Stimulated activated CD4-positive, alpha-beta T cell treated with anti-CD3 and anti-CD28 coated beads, Interleukin-4, amount 100 ng/mL, for 4 hours (primary cell): ENCODE results near the gene CDYL2.
"Not testable (repeated sequence)": the region's sequence is repeated elsewhere in the genome, so short reads cannot be mapped to it uniquely, and the experiment has no call there.

Experiments used
- DNase-seq, 2 experiments: peaks; one replicate each; pipeline ENCODE4 v3.0.0-alpha.2; 2020

CDYL2 gene

DNA sequence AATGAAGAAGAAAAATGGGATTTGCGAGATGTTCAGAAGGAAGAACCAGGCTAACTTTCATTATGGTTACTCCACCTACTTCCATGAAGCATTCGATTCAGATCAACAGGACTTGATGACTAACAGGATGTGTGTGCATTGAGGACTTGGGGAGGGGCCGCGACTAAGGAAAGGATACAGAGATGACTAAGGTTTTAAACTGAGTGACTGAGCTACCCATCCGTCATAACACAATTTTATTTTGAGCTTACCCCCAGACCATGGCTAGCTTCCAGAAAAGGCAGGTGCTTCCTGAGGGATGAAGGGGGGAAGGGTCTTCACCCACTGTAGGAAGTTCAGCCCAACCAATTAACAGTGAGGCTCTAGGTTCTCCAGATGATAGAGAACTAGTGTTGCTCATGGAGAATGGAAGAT is 2.5 kb upstream of the CDYL2 start:
- DNase-seq = peak; percentile 38 to 66

GRCh38 chr16:80806289-80806688 is 1.9 kb upstream of the CDYL2 start:
- no peak for DNase-seq

DNA sequence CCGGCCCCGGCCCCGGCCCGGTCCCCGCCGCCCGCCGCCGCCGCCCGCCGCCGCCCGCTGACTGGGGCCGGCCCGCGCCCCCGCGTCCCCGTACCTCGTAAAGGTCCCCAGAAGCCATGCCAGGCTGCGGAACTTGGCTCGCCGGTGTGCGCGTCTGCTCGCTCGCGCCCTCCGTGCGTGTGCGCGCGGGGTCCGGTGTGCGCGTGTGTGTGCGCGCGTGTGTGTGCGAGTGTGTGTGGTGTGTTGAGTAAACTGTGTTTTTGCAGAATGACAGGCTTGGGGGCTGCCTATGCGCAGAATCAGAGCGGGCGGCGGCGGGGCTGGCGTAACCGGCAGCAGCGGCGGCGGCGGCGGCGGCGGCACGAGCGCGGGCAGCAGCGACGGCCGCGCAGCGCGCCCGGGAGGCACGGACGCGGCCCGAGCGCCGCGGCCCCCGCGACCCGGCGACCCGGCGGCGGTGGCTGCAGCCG is 307 bp downstream of the CDYL2 start:
- DNase-seq = peak; percentile 53 to 65

DNA sequence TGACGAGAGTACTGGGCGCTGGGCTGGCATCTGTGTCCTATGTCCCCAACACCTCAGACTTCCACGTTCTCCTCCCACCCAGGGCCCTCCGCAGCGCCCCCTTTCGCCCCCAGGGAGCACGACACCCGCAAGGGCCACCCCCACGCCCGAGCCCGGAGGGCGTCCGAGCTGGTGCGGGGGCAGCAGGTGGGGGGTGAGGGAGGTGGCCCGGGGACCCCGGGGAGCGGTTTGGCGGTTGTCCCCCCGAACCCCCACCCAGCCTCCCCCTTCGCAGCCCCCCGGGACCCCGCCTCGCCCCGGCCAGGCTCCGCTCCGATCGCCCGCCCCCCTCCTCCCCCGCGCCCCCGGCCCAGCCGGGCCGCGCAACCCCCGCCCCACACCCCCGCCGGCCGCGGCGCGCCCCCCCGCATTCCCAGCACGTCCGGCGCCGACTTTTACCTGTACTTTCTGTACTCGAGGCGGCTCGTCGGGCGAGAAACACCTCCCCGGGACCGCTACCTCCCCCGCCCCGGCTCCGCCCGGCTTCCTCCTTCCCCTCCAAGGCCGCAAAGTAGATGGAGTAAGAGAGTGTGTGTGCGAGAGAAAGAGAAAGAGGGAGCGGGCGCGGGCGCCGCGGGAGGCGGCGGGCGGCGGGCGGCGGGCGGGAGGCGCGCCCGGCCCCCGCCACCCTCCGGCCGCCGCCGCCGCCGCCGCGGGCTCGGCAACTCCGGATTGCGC is 901 bp downstream of the CDYL2 start:
- DNase-seq = peak; percentile 42 to 46

- no peak for DNase-seq
Observed at GRCh38 chr16:80802902-80803301, 1.5 kb downstream of the CDYL2 start.

DNA sequence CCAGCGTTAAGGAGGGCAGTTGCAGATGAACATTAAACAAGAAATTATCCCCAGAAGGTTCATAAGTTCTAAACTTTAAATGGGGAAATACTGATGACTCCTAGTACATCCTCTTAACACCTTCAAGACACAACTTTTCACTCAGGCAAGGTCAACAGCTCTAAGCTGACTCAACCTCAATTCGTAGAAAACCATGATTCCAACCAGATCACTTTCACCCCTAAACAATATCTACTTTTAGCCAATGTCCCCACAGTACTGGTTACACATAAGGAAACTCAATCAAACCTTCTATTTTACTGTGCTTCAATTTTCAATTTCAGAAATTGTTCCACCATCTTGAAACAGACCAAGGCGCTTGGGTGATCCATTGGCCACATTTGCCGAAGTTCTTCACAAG is 2.3 kb downstream of the CDYL2 start:
- no peak for DNase-seq

DNA sequence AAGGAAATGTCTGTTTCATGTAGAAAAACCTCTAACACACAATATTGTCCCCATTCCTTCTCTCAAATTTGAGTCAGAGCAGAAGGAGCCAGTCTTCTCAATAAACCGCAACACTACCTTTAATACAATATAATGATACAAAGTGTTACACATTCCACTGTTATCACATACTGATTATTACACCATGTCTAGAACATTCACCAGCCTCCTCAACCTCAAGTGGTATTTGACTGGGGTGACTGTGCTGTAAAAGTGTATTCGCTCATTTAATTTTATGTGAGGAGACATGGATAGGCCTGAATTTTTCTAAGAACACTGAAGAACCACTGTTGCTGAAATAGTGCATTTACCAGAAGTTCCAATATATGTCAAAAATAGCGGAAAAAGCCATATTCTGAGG is 10.3 kb downstream of the CDYL2 start:
- DNase-seq = no peak

DNA sequence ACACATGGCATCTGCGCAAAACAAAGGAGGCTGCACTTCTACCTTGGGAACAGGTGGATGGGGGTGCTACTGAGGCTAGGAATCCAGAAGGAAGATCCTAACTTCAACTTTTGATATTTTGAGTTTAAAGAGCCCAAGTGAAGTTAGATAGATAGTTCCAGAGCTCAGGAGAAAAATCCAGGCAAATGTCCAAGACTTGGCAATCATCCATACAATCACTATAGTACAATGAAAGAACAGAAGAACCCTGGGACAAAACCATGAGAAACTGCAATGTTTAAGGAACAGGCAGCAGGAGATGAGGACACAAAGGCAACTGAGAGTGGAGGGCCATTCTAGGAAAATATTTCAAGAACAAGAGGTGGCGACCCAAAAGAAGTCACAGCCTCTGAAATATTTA is 12.4 kb downstream of the CDYL2 start:
- DNase-seq = no peak

DNA sequence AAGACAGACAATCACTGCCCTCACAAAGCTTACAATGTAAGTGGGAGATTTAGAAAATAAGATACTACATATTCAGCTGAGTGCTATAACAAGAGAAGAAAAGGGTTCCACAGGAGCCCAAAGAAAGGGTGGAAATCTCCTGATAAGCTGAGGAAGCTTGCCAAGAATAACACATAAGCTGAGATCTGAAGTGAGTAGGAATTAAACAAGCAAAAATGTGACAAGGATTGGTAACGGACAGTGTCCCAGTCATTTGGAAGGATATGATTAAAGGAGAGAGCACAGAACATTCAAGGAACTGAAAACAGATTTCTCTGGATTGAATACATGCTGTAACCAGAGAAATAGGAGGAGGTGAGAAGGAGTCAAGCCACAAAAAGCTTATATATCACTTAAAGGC is 13.0 kb downstream of the CDYL2 start:
- no peak for DNase-seq

DNA sequence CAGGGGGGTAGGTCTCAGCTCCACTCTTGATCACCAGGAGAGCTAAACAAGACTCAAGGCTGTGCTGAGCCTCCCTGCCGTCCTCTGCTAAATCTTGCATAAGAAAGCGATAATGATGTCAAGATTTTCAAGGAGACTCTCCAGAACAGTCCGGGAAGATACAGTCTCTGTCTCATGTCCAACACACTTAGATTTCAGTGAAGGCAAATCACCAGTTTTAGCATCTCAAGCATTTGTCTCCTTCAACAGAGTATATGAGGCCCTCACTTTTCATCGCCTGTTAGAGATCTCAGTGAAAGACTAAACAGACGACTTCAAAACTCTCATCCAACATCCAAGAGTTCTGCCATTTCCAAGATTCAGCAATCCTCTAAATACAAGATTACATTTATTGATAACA is 13.6 kb downstream of the CDYL2 start:
- DNase-seq = no peak

- no peak for DNase-seq
Observed at GRCh38 chr16:80788027-80788426, 16.4 kb downstream of the CDYL2 start.

GRCh38 chr16:80786561-80786960 is 17.8 kb downstream of the CDYL2 start:
- DNase-seq = not testable (repeated sequence)

DNA sequence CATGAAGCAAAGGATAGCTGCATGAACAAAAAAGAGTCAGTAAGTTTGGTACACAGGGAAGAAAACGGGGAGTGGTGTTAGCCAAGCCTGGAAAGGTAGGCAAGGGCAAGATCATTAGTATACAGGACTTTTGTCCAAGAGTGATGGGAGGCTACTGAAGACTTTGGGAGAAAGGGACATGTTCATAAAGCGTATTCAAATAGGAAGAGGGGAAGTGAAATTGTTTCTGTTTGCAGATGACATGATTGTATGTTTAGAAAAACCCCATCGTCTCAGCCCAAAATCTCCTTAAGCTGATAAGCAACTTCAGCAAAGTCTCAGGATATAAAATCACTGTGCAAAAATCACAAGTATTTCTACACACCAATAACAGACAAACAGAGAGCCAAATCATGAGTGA is 19.4 kb downstream of the CDYL2 start:
- no peak for DNase-seq

- DNase-seq = no peak
Observed at GRCh38 chr16:80778703-80779102, 25.7 kb downstream of the CDYL2 start.

GRCh38 chr16:80776856-80777255 is 27.5 kb downstream of the CDYL2 start:
- no peak for DNase-seq

- no peak for DNase-seq
Observed at GRCh38 chr16:80775450-80775849, 28.9 kb downstream of the CDYL2 start.

DNA sequence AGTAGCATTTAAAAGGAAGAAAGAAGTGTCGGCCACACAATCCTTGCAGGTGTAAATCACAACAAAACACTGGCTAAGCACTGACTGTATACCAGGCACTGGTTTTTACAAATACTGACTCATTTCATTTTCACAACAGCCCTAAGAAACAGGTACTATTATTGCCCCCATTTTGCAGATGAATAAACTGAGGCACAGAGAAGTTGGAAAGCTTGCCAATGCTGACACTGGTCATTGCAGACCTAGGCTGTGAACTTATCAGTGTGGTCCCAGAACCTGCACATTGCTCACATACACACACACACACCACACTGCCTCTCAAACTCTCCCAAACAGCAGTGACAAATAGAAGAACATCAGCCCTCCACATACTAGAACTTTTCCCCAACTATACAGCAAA is 37.6 kb downstream of the CDYL2 start:
- DNase-seq = no peak

DNA sequence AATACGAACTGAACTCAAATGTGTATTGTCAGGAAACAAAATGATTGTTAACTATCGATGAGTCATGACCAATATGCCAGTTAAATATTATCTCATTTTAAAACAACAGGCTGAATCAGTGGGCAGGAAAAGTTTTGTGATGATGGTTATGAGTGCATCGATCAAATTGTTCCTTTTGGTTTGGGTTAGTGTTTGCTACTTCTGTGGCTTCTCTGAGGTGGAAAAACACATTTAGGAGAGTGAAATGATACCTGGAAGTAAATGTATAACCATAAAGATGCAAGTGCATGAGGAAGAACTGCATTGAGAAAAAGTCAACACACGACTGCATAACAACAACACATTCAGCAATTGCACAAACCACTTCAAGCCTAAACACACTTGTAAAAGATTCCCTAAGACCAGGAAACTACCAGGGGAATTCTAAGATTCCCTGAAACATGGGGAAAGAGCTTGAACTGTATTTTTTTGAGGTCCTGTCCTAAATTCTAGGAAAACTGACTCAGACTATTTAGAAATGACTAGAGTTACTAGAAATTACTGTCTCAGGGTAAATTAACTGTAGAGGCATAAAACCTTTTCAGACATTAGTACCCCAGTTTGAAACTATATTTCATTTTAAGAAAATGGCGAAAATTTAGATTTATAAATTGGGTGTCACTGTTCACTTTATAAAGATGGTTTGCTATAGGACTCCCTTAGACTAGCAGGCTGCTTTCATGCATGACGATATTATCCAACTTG is 44.8 kb downstream of the CDYL2 start:
- no peak for DNase-seq

- DNase-seq = no peak
Observed at GRCh38 chr16:80754476-80754875, 49.9 kb downstream of the CDYL2 start.

DNA sequence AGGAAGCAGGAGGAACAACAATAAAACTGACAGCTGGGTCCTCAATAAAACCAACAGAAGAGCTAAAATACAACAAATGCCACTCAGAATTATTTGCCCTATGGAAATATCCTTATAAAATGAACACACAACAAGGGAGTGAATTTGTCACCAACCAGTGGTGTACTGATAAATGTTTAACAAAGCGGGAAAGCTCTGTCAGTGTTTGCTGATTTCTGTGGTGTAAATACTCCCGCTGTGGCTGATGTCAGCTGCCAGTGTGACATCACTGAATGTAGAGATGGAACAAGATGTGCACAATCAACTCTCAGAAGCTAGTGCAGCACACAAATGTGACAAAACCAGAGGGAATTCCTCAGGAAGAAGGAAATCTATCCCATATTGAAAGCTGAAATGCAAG is 51.9 kb downstream of the CDYL2 start:
- DNase-seq = no peak

DNA sequence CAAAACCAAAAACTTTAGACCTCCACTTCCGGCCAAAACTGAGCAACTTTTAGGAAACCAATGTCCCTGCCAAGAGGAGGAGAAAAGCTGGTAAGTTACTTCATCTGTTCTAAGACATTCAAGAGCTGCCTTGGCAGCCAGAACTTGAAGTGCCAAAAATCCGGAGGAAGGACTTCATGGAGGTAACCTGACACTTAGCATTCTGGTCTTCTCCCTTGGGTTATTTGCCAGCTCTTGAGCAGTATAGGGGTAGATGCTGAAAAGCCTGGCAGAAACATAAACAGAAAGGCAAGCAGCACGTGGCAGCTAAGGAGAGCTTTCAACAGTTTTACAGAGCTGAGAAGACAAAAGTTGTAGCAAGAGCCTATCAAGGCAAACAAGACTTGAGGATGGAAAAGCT is 53.2 kb downstream of the CDYL2 start:
- no peak for DNase-seq

DNA sequence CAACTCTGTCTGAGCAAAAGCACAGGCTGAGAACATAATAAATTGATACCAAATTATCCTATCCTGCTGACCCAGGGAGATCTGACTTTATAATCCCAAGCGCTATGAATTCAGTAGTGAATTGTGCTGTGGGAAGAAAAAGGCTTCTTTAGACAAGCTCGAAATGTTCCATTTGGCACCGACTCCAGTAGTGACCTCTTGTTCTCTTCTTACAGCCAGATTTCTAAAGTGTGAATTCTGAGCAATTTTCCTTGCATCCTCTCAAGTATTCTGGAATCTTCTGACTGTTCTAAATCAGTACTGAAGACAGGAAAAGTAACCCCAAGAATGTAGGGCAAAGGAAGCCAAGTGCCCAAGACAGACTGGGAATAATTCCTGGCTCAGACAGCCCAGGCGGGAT is 58.2 kb downstream of the CDYL2 start:
- no peak for DNase-seq

DNA sequence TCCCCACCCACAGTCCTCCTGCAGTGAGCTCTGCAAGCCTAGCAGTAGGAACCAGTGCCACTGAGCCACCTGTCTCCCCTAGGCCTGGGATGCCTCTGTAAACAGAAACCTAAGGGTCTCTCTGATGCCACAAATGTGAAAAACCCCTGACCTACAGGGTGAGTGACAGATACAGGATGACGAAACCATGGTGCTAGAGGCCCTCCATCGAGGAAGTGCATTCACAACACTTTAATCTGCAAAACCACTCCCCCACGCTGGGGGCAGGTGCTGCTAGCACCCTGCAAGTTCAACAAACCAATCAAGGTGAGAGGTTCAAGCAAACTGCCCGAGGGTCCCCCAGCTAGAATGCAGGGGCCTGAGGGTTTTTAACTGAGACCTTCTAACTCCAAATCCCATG is 59.5 kb downstream of the CDYL2 start:
- no peak for DNase-seq

- DNase-seq = no peak
Observed at GRCh38 chr16:80743772-80744171, 60.6 kb downstream of the CDYL2 start.

- no peak for DNase-seq
Observed at GRCh38 chr16:80743273-80743672, 61.1 kb downstream of the CDYL2 start.
